Activated gamma-delta T cell treated with anti-CD3 and anti-CD28 coated beads, Interleukin-2, amount 50 U/mL, for 16 hours (primary cell): ENCODE results near the gene BRINP2.

Source experiments
- DNase-seq: peaks from one replicate; pipeline ENCODE4 v3.0.0-alpha.2; 2020; ENCODE audit warnings: low read depth

Gene BRINP2

DNA sequence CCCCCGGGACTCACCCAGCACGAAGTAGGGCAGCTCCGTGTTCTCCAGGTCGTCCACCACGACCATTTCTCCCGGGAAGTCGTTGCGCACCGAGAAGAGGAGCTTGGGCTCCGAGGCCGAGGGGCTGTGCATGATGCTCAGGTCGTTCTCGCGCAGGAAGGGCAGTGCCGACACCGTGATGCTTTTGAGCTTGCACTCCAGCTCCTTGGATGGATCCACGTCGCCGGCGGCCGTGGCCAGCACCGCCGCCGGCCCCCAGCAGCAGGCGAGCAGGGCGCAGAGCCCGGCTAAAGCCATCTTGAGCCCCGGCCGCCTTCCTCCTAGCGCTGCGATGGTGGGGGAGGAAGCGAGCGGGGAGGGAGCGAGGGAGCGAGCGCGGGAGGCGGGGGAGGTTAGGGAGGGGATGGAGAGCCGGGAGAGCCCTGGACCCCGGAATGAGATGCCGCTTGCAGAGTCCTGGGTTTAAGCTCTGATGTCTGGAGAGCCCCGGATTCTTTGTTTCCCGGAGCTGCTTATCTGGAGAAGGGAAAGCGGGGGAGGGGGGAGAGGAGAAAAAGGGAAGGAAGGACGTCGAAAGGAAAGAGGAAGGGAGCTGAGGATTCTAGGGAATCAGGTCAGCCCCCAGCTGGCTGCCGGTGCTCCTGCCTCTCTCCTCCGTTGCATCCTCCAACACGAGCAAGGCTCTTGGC lies 6.2 kb upstream of the BRINP2 start, which contains the start of gene ASTN1:
TSS of gene ASTN1 (minus strand) at position 333 of the 689 bp plus-strand sequence. CDS start at position 297, 36 bp downstream.
- DNase-seq: no peak

DNA sequence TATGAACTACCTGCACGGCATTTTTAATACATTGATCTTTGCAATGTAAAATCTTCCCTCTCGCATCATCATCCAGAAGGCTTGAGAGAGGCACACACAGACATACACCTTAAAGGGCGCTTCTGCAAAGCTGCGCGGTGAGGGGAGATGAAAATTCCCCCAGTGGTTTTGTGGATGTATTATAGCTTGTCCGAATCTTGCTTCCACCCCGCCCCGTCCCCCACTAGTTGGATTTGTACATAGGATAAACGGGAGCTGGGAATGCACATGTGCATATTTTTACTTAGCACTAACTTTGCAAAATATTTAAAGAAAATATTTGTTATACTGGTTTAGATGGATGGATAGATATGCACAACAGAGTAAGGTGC lies 5.7 kb upstream of the BRINP2 start:
- no peak for DNase-seq

DNA sequence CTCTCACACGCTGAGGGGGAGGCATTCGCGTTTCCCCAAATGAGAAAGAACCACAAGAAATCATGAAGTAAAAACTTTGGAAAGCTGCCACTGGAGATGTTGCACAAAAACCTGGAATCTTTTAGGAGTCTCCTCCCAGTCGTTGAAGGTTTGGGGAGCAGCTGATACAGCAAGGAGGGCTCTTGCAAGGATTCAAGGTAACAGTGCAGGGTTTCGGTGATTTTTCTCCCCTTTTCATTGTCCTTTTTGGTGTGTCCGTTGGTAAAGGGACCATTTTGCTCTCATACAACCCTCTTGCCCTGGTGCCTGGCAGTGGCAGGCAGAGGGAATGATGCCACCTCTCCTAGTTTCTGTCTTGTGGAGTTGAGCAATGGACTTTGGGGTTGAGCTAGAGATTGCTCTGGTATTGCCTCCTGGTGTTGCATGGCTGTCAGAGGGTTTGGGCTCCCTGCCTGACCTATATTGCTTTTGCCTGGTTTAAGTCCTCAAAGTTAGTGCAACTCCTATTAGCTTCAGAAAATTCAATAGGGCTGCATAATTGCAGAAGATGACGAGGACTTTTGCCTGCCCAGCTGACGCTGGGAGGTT lies 872 bp downstream of the BRINP2 start:
- DNase-seq: no peak

DNA sequence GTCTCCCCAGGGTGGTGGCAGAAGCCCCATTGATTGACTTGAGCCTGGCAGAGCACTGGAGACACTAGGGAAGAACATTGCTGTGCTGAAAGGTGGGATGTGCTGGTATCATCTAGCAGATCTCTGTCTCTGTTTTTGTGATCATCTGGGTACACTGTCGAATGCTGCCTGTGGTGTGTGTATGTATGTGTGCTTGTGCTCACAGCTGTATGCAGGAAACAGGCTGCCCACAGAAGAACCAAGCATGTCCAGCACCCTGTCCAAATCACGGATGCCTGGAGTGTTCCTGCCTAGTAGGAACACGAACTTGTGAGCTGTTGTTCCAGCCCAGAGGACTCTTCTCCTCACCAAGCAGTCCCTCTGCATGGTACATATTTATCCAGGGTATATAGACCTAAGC lies 1.5 kb downstream of the BRINP2 start:
- no peak for DNase-seq

DNA sequence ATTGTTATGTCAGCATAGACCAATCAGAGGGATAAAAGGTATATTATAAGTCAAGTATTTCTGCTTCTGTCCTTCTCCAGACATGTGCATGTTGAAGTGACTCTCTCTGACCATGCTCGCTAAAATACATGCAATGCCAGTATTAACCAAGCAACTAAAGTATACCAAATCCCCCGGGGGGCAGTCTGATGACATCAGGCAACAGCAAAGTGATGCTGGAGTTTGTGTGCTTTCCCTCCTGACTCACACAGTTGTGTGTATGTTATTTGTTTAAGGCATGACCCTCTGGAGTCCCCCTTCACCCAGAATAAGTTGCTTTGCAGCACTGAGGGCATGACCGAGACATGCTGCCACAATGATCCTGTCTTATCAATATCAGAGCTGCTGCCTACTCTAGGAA lies 2.1 kb downstream of the BRINP2 start:
- no peak for DNase-seq

DNA sequence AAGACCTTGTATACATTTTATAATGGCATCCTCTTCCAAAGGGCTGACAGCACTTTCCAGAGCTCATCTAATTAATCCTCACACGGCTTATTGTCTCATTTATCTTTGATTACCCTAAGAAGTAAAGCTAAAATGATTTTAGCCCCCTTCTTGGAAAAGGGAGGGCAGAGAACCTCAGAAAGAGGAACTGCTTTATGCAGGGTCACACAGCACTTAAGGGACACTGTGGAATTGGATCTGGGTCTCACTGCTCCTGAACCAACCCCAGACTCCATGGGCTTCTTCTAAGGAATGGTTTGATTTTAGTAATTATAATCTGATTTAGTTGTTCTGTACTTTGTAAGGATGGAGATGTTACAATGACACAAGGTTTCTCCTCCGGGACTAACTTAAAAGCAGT lies 3.2 kb downstream of the BRINP2 start:
- DNase-seq: no peak

DNA sequence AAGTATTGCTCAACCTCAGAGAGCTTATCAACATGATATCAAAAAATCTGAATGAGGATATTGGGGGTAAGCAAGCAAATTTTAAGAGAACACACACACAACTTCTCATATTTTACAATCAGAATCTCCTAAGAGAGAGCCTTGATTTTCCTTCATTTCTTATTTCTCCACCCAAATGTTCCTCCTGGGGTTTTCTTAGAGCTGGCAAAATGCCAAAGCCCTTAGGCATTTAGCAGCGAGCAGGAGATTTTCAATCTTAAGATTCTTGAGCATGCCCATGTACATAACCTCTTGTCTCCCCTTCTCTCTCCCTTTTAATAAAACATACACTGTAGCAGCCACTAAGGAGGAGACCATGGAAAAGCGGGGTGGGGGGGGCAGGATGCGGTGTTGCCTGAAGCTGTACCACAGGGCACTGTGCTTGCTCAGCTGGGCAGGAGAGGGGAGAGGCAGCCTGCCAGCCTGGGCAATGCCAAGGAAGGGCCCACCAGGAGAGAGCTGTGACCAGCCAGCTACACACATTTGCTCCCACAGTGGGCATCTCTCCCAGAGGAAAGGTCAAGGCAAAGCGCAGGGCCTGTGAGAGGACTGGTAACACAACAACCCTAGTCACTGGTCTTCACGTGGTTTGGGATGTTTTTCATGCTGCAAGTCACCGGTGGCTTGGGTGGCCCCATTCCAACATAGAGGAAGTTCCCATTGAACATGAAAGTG lies 4.3 kb downstream of the BRINP2 start:
- no peak for DNase-seq

DNA sequence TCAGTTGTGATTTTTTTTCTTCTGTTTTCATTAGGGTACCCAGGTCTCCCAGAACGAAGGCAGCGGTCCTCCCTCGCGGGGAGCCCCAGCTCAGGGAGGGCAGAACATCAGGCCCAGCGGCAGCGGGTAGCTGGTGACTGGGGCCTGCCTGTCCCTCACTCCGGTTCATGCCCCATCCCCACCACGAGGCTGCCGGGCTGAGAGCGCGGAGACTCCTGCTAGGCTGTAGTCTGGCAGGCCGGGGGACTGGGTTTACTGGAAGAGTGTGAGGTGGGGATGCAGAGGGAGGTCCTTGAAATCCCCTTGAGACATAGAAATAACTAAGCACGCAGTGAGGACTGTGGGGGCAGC lies 10.5 kb downstream of the BRINP2 start:
- no peak for DNase-seq

DNA sequence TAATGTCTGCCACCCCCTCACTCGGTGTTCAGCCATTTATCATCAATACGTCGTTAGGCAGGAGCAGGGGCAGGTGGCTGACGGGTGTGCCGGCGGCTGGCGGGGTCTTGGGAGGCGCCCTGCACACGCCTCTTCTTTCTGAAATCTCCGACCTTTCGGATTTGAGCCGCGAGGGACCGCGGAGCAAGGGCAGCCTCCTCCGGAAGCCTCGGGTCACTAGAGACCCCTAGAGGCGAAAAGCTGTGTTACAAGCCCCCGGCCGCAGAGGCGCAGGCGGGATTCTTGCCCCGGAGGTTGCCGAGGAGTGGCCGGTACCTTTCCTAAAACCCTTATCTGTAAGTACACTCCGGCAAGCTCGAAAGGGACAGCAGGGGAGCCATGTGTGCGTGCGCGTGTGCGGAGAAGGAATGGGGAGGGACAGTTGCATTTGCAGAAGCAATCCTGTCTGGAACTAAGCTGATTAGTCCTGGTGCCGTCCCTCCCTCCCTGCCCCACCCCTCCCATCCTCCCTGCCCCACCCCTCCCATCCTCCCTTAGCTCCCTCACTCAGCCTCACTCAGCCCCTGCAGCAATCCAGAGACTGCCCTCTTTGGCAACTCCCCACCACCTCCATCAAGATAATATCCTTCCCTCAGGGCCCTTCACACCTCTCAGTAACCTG lies 11.0 kb downstream of the BRINP2 start:
- no peak for DNase-seq

DNA sequence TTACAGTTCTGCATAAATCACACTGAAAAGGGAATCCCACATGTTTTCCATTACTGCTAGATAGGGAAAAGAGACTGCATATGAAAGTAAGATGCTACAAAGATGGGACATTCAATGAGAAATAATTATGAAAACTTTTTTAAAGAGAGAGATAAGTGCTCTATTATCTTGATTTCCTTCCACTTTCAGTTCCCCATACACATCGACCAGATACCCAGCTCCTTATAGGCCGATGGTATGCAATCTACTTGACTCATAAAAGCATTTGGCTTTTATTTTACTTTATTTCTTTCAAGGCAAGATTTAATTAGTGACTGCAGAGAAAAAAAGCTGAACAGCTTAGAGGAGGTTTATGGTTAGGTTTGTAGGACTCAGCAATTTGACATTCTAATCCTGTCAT lies 13.1 kb downstream of the BRINP2 start:
- DNase-seq: no peak

DNA sequence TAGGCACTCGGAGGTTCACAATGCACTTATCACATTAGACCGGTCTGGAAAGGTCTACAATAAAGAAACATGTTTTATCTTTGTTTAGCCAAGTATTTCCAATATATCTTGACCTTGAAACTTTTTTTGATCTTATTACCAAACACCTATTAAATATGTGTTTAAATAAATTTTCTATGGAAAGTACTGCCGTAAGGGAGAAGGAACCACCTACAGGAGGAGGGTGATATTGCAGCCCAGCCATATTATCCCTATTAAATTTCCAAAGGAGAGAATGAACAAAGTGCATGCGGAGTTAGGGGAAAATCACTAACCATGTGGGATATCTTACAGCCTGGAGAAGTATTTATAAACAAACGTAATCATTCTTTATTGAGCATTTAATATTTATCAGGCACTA lies 14.5 kb downstream of the BRINP2 start:
- DNase-seq: no peak

DNA sequence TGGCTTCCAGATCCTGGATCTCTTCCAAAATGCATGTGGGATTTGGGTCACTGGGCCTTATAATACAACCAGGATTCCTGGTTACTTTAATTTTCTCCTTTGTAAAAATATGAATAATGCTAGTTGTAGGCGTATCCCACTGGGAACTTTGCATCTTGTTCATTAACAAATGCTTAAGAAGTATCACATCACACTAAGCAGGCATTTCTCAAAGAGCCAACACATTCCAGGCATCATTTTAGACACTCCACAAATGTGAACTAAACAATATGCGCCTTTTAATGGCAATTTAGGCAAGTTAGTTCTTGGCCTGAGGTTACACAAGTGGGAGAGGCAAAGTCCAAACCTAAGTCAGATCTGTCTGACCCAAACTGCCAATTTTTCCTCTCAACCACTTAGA lies 15.9 kb downstream of the BRINP2 start:
- no peak for DNase-seq

DNA sequence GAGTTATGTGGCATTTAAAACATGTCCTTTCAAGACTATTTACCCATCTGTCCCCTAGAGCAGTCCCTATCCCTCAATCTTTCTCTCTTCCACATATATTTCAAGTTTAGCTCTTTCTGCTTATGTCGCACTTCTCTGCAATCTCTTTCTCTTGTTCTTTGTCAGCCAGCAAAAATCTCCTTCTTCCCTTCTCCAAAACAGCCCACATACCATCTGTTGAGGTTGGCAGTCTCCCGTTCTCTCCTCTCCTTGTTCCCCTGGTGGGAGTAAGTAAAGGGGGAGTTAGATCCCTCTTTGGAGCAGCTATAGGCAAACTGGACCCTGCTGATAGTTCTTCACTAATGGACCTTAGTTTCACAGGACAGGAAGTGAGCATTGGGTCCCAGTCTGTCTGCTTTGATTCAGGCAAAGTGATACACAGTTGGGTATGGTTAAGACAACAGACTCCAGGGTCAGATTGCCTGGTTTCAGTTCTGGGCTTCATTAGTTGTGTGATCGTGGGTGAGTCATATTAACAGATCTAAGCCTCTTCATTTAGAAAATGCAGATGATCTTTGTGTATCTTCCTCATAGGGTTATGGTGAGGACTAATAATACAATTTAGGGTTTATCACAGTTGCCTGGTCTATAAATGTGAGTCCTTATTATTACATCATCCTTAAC lies 19.7 kb downstream of the BRINP2 start:
- DNase-seq: no peak

DNA sequence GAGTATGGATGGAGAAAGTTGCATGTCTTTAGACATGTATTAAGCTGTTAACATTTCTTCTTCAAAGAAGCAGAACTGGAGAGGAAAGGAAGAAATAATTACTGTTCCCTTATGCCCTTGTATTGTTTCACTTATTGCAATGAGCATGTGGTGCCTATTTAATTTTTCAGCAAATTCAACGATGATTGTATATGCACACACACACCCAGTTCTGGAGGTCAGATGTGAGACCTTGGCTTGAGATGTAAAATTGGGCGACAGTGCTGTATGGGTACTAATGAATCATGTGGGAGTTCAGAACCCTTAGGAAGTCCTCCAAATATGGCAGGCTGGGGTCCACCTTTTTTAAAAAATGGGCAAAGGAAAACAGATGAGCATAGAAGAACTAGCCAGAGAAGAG lies 27.5 kb downstream of the BRINP2 start:
- no peak for DNase-seq

DNA sequence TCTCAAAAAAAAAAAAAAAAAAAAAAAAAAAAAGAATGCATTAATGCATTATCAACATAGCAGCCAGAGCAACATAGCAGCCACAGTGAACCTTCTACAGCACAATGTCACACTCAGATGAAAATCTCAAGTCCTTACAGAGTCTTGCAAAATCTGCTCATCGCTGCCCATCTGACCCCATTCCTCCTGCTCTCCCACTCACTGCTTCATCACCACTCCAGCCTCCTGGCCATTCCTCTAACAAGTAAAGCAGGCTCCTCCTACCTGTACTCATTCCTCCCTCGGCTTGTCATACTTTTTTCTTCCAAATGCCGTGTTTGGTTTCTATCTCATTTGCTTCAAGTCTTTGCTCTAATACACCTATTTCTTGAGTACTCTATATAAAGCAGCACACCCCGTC lies 29.5 kb downstream of the BRINP2 start:
- DNase-seq: no peak

DNA sequence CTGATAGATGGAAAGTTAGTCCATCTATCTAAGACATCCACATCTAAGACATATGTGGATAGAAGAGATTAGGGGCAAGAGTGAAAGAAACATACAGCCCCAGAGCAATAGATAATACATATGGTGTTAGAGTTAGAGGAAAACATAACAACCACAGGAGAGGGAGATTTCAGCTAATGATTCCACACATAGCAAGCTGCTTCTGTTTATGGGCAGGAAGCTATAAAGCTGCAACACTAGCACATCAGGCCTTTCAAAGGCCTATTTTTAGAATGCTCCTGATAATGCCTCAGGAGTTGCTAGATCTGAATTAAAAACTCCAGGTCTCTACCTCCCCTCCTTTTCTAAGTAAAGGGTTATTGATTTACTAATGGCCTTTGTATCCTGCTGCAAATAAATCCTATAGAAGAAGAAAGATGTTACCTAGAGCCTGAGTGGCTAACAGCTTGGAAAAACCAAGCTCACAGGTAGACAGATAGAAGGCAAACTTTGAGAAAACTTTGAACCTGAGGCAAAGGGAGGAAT lies 36.1 kb downstream of the BRINP2 start:
- no peak for DNase-seq

DNA sequence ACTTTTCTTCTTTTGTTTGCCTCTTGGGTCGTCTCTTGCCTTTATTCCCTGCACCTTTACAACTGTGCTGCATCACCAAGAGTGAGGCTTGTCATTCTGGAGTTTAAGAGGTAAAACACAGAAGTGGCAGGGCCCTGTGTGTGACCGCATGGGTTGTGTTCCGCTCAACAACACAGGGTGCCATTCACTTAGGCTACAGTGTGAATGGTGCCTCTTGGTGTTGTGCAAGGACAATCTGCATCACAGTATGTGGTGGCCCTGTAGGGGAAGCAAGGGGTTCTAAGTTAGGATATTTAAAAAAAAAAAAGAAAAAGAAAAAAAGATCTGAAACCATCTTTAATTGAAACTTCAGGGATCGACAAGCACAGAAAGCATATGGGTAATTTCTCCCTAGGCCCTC lies 38.2 kb downstream of the BRINP2 start:
- DNase-seq: no peak

DNA sequence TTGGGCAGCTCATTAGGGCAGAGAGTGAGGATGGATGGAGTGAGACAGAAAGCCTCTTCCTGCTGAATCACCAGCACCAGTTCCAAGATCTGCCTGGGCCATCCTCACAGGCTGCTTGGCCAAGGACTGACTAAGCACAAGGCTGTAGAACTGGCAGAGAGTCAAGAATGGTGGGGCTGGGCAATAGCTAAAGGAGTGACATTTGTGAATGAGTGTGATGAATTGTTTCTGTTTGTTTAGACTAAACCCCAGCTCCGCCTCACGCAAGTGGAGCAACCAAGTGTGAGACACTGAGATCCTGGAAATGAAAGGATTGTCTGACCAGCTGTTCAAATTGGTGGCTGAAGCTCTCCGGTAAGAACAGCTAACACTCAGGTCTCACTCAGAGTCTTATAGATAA lies 38.6 kb downstream of the BRINP2 start:
- DNase-seq: no peak

DNA sequence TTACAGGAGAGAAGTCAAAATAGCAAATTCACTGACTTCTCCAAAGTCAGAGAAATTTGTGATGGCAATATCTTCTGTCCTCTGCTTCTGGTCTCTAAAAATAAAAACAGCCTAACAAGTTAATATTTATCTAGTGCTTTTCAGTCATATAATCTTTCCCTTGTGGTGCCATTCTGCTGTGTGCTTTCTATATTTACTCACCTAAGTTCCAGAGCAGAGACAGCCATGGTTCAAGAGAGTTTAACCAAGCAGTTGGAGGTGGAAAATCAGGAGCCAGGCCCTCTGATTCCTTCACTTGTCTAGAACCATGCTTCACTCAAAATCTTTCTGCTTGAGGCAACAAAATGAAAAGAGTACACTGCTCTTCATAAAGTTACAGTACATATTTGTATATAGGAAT lies 39.3 kb downstream of the BRINP2 start:
- DNase-seq: no peak

DNA sequence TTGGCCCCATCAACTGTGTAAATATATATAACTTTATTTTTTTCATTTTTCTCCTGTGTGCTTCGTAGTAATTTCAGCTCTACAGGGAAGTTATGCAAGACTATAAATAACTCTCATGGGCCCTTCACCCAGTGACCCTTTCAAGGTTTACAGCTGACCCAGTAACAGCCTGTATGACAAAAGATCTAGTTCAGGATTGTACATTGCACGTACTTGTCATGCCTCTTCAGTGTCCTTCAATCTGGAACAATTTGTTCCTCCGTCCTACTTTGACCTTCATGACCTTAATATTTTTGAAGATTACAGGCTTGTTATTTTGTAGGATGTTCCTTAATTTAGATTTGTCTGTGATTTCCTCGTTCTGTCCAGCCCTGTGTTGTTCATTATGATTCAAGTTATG lies 40.5 kb downstream of the BRINP2 start:
- DNase-seq: no peak

DNA sequence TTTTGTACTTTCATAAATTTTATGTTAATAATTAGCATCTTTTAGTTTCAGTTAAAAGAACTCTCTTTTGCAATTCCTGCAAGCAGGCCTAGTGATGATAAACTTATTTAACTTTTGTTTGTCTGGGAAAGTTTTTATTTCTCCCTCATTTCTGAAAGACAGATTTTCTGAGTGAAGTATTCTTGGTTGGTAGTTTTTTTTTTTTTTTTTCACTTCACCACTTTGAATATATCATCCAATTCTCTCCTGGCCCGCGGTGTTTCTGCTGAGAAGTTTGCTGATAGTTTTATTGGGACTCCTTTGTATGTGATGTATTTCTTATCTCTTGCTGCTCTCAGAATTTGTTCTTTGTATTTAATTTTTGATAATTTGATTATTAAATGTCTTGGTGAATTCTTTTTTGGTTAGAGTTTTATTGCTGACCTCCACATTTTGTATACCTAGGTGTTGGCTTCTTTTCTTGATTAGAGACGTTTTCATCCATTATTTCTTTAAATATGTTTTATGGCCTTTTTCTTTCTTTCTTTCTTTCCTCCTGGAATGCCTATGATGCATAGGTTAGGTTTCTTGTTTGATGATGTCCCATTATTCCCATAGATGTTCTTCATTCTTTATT lies 45.9 kb downstream of the BRINP2 start:
- DNase-seq: no peak
